Activated CD8-positive, alpha-beta T cell treated with anti-CD3 and anti-CD28 coated beads, Interleukin-2, amount 10 ng/mL, durations not matched to agents 7 days and 5 days (primary cell): ENCODE measurements around the gene PCDHGA12. TPM values are rescaled to one million over a fixed set of nuclear protein-coding genes. Genes with fewer than 3 reads are reported as not detected.
"Not testable (repeated sequence)": the region's sequence is repeated elsewhere in the genome, so short reads cannot be mapped to it uniquely, and the experiment has no call there.

Experiments used
- ATAC-seq: fragments of 150-1000 bp; cut with Tn5 transposase; one replicate; pipeline ENCODE4 v1.10.0; 2021; ENCODE audit warnings: moderate library complexity
- CTCF ChIA-PET: fragments of 350-600 bp; sonication (Branson Sonifier 250); formaldehyde crosslinking; loops from one replicate; lab custom pipeline; 2021; ENCODE audit warnings: antibody characterized with exemption; lab: Charles Lee
- POLR2A ChIA-PET: fragments of 350-600 bp; sonication (Branson Sonifier 250); formaldehyde crosslinking; loops from one replicate; lab custom pipeline; 2021; ENCODE audit warnings: antibody characterized with exemption; lab: Charles Lee
- DNase-seq: peaks from one replicate; pipeline ENCODE4 v3.0.0-alpha.2; 2020
- H3K27ac Mint-ChIP-seq: one replicate; pipeline ENCODE4 v1.8.0; 2021; ENCODE audit warnings: mild to moderate bottlenecking, mixed read lengths
- H3K27me3 Mint-ChIP-seq: one replicate; pipeline ENCODE4 v1.8.0; 2021; ENCODE audit warnings: low read depth, mixed read lengths
- H3K36me3 Mint-ChIP-seq: one replicate; pipeline ENCODE4 v1.8.0; 2021; ENCODE audit warnings: low read depth, mixed read lengths
- H3K4me1 Mint-ChIP-seq: one replicate; pipeline ENCODE4 v1.8.0; 2021; ENCODE audit warnings: low read depth, mixed read lengths
- H3K4me3 Mint-ChIP-seq: one replicate; pipeline ENCODE4 v1.8.0; 2021; ENCODE audit warnings: mild to moderate bottlenecking, mixed read lengths
- H3K9me3 Mint-ChIP-seq: one replicate; pipeline ENCODE4 v1.8.0; 2022; ENCODE audit warnings: mixed read lengths; ENCODE audit not compliant: insufficient read depth
- total RNA-seq, 2 experiments: library from RNA; stranded (reverse); gene quantifications; one replicate each; pipeline ENCODE4 v1.2.3, GENCODE V29; 2021

PCDHGA12 gene
- total RNA-seq, 2 experiments from 2014 or later = not detected

DNA sequence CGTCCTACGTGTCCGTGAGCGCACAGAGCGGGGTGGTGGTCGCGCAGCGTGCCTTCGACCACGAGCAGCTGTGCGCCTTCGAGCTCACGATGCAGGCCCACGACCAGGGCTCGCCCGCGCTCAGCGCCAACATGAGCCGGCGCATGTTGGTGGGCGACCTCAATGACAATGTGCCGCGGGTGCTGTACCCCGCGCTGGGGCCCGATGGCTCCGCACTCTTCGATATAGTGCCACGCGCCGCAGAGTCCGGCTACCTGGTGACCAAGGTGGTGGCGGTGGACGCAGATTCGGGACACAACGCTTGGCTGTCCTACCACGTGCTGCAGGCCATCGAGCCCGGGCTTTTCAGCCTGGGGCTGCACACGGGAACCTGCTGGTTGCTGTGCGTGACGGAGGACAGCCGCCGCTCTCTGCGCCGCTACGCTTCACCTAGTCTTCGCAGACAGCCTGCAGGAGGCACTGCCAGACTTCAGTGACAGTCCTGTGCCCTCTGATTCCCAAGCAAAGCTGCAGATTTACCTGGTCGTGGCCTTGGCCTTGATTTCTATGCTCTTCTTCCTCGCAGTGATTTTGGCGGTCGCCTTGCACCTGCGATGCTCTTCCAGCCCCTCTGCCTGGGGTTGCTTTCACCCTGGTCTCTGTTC, 2.4 kb upstream of the PCDHGA12 start:
- Mint-ChIP-seq H3K4me3 (no peak overlapping the region), H3K27me3 (peaks cover 51% of the 10 kb centered on the region), H3K4me1 (peaks cover 18% of the 10 kb centered on the region), H3K27ac (no peak overlapping the region), H3K9me3 (peaks cover 29% of the 10 kb centered on the region), H3K36me3 (peaks cover 20% of the 10 kb centered on the region)
- ChIA-PET CTCF (interaction anchor here (0.8 to 1.5 kb wide), 3 partner anchors 85 to 136 kb away, joined by 3 to 4 read pairs (median 3); no protein-coding TSS in a partner anchor), POLR2A (no interaction called here)
- DNase-seq (no peak), ATAC-seq (no peak)

DNA sequence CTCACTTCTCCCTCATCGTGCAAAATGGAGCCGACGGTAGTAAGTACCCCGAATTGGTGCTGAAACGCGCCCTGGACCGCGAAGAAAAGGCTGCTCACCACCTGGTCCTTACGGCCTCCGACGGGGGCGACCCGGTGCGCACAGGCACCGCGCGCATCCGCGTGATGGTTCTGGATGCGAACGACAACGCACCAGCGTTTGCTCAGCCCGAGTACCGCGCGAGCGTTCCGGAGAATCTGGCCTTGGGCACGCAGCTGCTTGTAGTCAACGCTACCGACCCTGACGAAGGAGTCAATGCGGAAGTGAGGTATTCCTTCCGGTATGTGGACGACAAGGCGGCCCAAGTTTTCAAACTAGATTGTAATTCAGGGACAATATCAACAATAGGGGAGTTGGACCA, 979 bp downstream of the PCDHGA12 start:
- Mint-ChIP-seq H3K27ac (no peak overlapping the region), H3K4me1 (peaks cover 18% of the 10 kb centered on the region), H3K9me3 (peaks cover 33% of the 10 kb centered on the region), H3K4me3 (peak overlapping the region; percentile 63), H3K36me3 (peaks cover 21% of the 10 kb centered on the region), H3K27me3 (peaks cover 40% of the 10 kb centered on the region)
- DNase-seq (no peak), ATAC-seq (no peak)
- ChIA-PET CTCF (interaction anchor here (0.8 to 3.0 kb wide), 20 partner anchors 9 to 133 kb away, joined by 3 to 26 read pairs (median 8); partner anchors contain the start of genes PCDHGA11, PCDHGA8 and PCDHGB5), POLR2A (no interaction called here)

DNA sequence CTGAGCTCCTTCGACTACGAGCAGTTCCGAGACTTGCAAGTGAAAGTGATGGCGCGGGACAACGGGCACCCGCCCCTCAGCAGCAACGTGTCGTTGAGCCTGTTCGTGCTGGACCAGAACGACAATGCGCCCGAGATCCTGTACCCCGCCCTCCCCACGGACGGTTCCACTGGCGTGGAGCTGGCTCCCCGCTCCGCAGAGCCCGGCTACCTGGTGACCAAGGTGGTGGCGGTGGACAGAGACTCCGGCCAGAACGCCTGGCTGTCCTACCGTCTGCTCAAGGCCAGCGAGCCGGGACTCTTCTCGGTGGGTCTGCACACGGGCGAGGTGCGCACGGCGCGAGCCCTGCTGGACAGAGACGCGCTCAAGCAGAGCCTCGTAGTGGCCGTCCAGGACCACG, 2.0 kb downstream of the PCDHGA12 start:
- CTCF ChIA-PET, POLR2A ChIA-PET: not testable (repeated sequence)

DNA sequence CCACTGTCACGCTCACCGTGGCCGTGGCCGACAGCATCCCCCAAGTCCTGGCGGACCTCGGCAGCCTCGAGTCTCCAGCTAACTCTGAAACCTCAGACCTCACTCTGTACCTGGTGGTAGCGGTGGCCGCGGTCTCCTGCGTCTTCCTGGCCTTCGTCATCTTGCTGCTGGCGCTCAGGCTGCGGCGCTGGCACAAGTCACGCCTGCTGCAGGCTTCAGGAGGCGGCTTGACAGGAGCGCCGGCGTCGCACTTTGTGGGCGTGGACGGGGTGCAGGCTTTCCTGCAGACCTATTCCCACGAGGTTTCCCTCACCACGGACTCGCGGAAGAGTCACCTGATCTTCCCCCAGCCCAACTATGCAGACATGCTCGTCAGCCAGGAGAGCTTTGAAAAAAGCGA, 2.4 kb downstream of the PCDHGA12 start:
- POLR2A ChIA-PET, H3K27ac Mint-ChIP-seq, DNase-seq, ATAC-seq, H3K4me3 Mint-ChIP-seq, CTCF ChIA-PET: not testable (repeated sequence)
- Mint-ChIP-seq H3K36me3 (peaks cover 21% of the 10 kb centered on the region), H3K9me3 (peaks cover 33% of the 10 kb centered on the region), H3K4me1 (peaks cover 18% of the 10 kb centered on the region), H3K27me3 (peaks cover 33% of the 10 kb centered on the region)

More for the DNA sequence above, 2.0 kb downstream of the PCDHGA12 start:
- Mint-ChIP-seq H3K9me3 (peaks cover 33% of the 10 kb centered on the region), H3K27me3 (peaks cover 33% of the 10 kb centered on the region), H3K4me3 (peak overlapping the region; percentile 63), H3K4me1 (peaks cover 18% of the 10 kb centered on the region), H3K36me3 (peaks cover 21% of the 10 kb centered on the region)
- not testable (repeated sequence) for H3K27ac Mint-ChIP-seq, DNase-seq, ATAC-seq

DNA sequence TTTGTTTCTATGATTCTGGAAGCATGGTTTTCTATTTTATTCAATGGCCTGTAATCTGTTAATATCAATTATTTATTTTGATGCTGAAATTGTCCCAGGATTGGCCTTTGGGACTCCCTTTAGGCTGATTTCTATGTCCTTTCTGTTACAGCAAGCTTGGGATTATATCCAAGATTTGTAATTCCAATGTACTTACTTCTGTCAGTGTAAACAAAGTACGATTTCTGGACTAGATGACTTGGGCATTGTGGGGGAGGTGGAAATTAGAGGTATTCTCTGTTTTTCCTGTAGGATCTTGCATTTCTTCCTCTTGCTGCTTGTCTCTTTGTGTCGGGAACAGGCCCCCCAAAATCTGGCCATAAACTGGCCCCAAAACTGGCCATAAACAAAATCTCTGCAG, 3.7 kb downstream of the PCDHGA12 start:
- ATAC-seq (no peak), DNase-seq (no peak)
- peaks cover 28% of the 10 kb centered on the region for H3K9me3 Mint-ChIP-seq
- peaks cover 18% of the 10 kb centered on the region for H3K36me3 Mint-ChIP-seq
- ChIA-PET CTCF (no interaction called here), POLR2A (no interaction called here)
- H3K27me3 Mint-ChIP-seq = peaks cover 29% of the 10 kb centered on the region
- H3K4me3 Mint-ChIP-seq = no peak overlapping the region
- no peak overlapping the region for H3K27ac Mint-ChIP-seq
- peaks cover 18% of the 10 kb centered on the region for H3K4me1 Mint-ChIP-seq

DNA sequence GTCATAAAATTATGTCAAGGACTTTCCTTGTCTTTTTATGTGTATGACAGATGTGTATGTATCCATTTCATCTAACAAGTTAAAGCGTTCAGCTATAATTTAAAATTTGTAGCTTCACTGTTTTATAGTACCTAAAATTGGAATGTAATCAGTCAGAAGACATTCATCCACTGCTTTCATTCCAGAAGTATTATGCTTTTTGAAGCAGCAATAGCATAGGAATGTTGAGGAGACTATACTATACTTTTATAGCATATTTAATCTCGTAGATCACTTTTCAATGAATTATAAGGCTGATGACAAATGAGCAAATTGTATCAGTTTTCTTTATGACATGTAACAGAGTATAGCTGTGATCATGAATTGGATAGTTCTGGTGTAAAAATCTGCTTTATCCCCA, 6.9 kb downstream of the PCDHGA12 start:
- ChIA-PET CTCF (interaction anchor here (1.7 kb wide), 1 partner anchor 24 kb away, joined by 5 read pairs; the partner anchor contains the start of gene PCDHGA10), POLR2A (no interaction called here)
- peaks cover 10% of the 10 kb centered on the region for H3K27me3 Mint-ChIP-seq
- peaks cover 7% of the 10 kb centered on the region for H3K9me3 Mint-ChIP-seq
- H3K4me3 Mint-ChIP-seq = no peak overlapping the region
- peaks cover 2% of the 10 kb centered on the region for H3K36me3 Mint-ChIP-seq
- peaks cover 2% of the 10 kb centered on the region for H3K4me1 Mint-ChIP-seq
- no peak for DNase-seq
- no peak overlapping the region for H3K27ac Mint-ChIP-seq
- ATAC-seq = no peak

DNA sequence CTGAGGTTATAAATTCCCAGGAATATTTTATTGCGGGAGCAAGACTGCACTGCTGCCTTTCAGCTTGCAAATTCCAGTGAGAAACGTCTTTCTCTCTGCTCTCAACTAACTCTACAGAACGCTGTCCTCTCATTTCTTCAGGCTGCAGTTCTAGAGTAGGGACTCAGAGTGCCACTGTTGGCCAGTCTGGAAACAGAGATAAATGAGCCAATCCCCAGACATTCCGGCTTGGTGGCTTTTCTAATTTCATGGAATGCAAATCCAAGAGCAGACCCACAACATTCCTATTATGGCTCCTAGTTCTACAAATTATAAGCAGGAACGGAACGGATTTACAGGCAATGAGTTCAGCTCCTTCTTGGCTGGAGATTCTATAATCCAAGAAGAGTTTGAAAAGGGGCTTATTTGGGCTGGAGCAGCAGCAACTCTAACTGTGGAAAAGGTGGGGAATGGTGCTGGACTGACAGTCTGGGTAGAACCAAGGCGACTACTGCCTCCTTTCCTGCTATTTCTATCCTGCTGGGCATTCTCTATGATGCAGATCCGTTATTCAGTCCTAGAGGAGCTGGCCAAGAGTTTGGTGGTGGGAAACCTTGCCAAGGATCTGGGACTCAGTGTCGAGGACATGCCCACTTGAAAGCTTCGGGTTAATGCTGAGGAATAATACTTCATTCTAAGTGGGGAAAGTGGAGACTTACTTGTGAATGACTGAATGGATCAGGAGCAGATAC, 9.3 kb downstream of the PCDHGA12 start:
- POLR2A ChIA-PET = no interaction called here

DNA sequence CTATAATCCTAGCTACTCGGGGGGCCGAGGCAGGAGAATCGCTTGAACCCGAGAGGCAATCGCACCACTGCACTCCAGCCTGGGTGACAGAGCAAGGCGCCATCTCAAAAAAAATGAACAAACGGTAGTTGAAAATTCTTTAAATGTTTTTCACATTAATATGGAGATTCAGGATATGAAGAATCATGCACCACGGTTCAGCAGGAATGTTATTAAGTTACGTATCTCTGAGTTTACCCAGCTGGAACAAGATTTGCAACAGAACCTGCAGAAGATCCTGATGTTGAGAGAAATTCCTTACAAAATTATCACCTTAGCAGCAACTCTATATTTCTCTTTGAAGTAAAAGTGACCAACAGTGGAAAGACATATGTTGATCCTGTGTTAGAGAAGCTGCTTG, 10.0 kb downstream of the PCDHGA12 start:
- no peak overlapping the region for H3K27ac Mint-ChIP-seq
- no peak overlapping the region for H3K4me3 Mint-ChIP-seq
- H3K9me3 Mint-ChIP-seq = no peaks in the 10 kb centered on the region
- CTCF ChIA-PET = interaction anchor here (1.0 kb wide), 1 partner anchor 10 kb away, joined by 4 read pairs; the partner anchor contains the start of gene PCDHGA12
- H3K36me3 Mint-ChIP-seq = no peaks in the 10 kb centered on the region
- ATAC-seq (no peak), DNase-seq (no peak)
- H3K27me3 Mint-ChIP-seq = peaks cover 1% of the 10 kb centered on the region
- POLR2A ChIA-PET = no interaction called here
- H3K4me1 Mint-ChIP-seq = no peaks in the 10 kb centered on the region

More for the DNA sequence above, 9.3 kb downstream of the PCDHGA12 start:
- CTCF ChIA-PET = no interaction called here
- Mint-ChIP-seq H3K27ac (no peak overlapping the region), H3K9me3 (no peaks in the 10 kb centered on the region), H3K27me3 (no peaks in the 10 kb centered on the region), H3K36me3 (no peaks in the 10 kb centered on the region), H3K4me3 (no peak overlapping the region), H3K4me1 (no peaks in the 10 kb centered on the region)
- no peak for ATAC-seq
- no peak for DNase-seq

DNA sequence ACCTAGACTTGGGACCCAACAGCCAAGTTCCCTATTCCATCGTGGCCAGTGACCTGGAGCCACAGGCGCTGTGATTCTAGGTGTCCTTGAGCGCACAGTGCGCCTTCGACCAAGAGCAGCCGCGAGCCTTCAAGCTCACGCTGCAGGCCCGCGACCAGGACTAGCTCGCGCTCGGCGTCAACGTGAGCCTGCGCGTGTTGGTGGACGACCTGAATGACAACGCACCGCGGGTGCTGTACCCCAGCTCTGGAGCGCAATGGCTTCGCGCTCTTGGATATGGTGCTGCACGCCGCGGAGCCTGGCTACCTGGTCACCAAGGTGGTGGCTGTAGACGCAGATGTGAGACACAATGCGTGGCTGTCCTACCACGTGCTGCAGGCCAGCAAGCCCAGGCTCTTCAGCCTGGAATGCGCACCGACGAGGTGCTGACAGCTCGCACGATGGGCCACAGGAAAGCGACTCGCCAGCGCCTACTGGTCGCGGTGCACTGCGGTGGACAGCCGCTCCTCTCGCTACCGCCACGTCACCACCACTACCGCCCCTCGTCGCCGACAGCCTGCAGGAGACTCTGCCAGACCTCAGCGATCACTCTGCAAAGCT, 11.4 kb downstream of the PCDHGA12 start:
- ATAC-seq (no peak), DNase-seq (no peak)
- Mint-ChIP-seq H3K36me3 (no peaks in the 10 kb centered on the region), H3K27me3 (peaks cover 2% of the 10 kb centered on the region), H3K4me3 (no peak overlapping the region), H3K9me3 (no peaks in the 10 kb centered on the region), H3K27ac (no peak overlapping the region), H3K4me1 (no peaks in the 10 kb centered on the region)
- ChIA-PET CTCF (no interaction called here), POLR2A (no interaction called here)

DNA sequence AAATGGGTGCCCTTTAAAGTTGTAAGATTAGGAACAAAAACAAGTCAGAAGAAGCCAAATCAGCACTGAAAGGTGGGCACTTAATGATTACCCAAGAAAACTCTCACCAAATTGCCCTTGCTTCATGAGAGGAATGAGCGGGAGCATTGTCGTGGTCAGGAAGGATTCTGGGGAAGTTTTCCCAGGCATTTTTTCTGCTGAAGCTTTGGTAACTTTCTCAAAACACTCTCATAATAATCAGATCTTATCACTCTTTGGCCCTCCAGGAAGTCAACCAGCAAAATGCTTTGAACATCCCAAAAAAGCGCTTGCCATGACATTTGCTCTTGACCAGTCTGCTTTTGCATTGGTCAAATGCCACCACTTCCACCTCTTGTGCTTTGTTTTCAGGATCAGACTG, 35.0 kb downstream of the PCDHGA12 start:
- no peaks in the 10 kb centered on the region for H3K4me1 Mint-ChIP-seq
- ChIA-PET CTCF (interaction anchor here (0.9 kb wide), 1 partner anchor 35 kb away, joined by 3 read pairs; the partner anchor contains the start of gene PCDHGA12), POLR2A (no interaction called here)
- ATAC-seq = no peak
- DNase-seq = no peak
- H3K9me3 Mint-ChIP-seq = no peaks in the 10 kb centered on the region
- no peaks in the 10 kb centered on the region for H3K36me3 Mint-ChIP-seq
- H3K27me3 Mint-ChIP-seq = peaks cover 4% of the 10 kb centered on the region
- H3K4me3 Mint-ChIP-seq = no peak overlapping the region
- H3K27ac Mint-ChIP-seq = no peak overlapping the region

DNA sequence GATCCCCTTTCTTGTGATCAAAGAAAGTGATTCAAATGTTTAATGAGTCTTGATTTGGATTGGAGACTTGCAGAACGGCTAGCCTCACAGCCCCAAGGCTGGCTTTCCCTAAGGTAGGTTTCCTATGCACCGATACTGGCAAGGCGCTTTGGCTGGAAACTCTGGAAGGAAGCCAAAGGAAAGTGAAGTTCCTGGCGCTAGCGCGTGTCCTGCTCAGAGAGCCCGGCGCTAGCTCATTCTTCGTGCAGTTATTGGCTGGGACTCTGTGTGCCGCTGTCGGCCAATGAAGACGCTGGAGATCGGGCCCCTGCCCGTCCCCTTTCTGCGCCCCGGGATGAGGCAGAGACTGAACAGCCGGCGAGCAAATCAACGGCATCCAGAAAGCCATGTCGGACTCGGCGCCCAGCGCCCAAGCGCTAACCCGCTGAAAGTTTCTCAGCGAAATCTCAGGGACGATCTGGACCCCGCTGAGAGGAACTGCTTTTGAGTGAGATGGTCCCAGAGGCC, 45.4 kb downstream of the PCDHGA12 start, which contains the start of gene PCDHGC3:
PCDHGC3 (plus strand) TSS at position 342 of the 507 bp plus-strand sequence; CDS start at position 493, 151 bp downstream.
- CTCF ChIA-PET = interaction anchor here (0.8 to 1.4 kb wide), 6 partner anchors 11 to 156 kb away, joined by 3 to 6 read pairs (median 3); partner anchors contain the start of genes PCDHGA10 and PCDHGA12

More for the DNA sequence above, 45.4 kb downstream of the PCDHGA12 start, which contains the start of gene PCDHGC3:
- POLR2A ChIA-PET = no interaction called here
- peak within 1 kb of the TSS; percentile 62 for H3K4me3 Mint-ChIP-seq
- H3K27ac Mint-ChIP-seq = no peak within 1 kb of the TSS
- peaks cover 29% of the 10 kb centered on the region for H3K4me1 Mint-ChIP-seq
- H3K27me3 Mint-ChIP-seq = peaks cover 64% of the 10 kb centered on the region
- no peak for DNase-seq
- peak; percentile 60 for ATAC-seq
- peaks cover 3% of the 10 kb centered on the region for H3K36me3 Mint-ChIP-seq
- H3K9me3 Mint-ChIP-seq = no peaks in the 10 kb centered on the region
